Neural crest cell (in vitro differentiated cells): ENCODE measurements around the gene DUSP10. TPM values are rescaled to one million over a fixed set of nuclear protein-coding genes. Genes with fewer than 3 reads are reported as not detected.
A peak's percentile ranks its signal among the peaks of the same experiment; 100 is the strongest.

Experiments used
- DNase-seq: peaks from one replicate; pipeline ENCODE4 v3.0.0; 2021; ENCODE audit warnings: low read depth, mixed read lengths, low spot score
- H3K27ac Mint-ChIP-seq: one replicate; pipeline ENCODE4 v1.8.0; 2021; ENCODE audit warnings: mild to moderate bottlenecking, mixed read lengths; ENCODE audit not compliant: unreplicated experiment
- H3K27me3 Mint-ChIP-seq: 2 replicates; pipeline ENCODE4 v1.8.0; 2021; ENCODE audit warnings: low read depth, mild to moderate bottlenecking, mixed read lengths
- H3K36me3 Mint-ChIP-seq: 2 replicates; pipeline ENCODE4 v1.8.0; 2021; ENCODE audit warnings: low read depth, mild to moderate bottlenecking, mixed read lengths
- H3K4me1 Mint-ChIP-seq: 2 replicates; pipeline ENCODE4 v1.8.0; 2021; ENCODE audit warnings: mixed read lengths
- H3K4me3 Mint-ChIP-seq: one replicate; pipeline ENCODE4 v1.8.0; 2021; ENCODE audit warnings: mild to moderate bottlenecking, mixed read lengths
- H3K9me3 Mint-ChIP-seq: 2 replicates; pipeline ENCODE4 v1.8.0; 2021; ENCODE audit warnings: mixed read lengths
- total RNA-seq: library from RNA; stranded (reverse); gene quantifications from 2 replicates; pipeline ENCODE4 v1.2.1, GENCODE V29; 2021
- TF ChIP-seq, protein P1 (sequence below): fragments of 200-600 bp; sonication (generic); conservative IDR thresholded peaks from 2 replicates; pipeline ENCODE4 v1.5.0; 2021; ENCODE audit warnings: antibody characterized with exemption, mild to moderate bottlenecking

DUSP10 gene
- total RNA-seq, 1 donor from 2014 or later = 1.6 TPM

DNA sequence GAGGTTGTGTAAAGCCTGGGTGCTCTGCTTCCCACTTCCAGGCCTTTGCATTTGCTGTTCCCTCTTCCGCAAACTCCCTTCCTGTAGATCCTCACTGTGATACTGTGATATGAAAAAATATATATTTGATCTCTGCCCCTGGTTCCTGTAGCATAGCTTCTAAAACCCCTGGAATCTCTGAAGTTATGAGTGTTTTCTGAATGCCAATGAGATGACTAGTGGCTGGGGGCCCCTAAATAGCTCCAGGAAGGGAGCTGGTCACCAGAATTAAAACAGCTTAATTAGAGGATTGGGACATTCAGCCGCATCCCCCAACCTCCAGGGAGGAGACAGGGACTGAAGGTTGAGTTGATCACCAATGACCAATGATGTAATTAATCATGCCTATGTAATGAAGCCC lies 21.9 kb downstream of the DUSP10 start:
- Mint-ChIP-seq H3K27ac (no peak overlapping the region), H3K36me3 (no peaks in the 10 kb centered on the region), H3K4me3 (no peak overlapping the region), H3K4me1 (peaks cover 23% of the 10 kb centered on the region), H3K9me3 (peaks cover 4% of the 10 kb centered on the region), H3K27me3 (no peaks in the 10 kb centered on the region)
- DNase-seq = no peak
- TF ChIP-seq, protein P1, sequence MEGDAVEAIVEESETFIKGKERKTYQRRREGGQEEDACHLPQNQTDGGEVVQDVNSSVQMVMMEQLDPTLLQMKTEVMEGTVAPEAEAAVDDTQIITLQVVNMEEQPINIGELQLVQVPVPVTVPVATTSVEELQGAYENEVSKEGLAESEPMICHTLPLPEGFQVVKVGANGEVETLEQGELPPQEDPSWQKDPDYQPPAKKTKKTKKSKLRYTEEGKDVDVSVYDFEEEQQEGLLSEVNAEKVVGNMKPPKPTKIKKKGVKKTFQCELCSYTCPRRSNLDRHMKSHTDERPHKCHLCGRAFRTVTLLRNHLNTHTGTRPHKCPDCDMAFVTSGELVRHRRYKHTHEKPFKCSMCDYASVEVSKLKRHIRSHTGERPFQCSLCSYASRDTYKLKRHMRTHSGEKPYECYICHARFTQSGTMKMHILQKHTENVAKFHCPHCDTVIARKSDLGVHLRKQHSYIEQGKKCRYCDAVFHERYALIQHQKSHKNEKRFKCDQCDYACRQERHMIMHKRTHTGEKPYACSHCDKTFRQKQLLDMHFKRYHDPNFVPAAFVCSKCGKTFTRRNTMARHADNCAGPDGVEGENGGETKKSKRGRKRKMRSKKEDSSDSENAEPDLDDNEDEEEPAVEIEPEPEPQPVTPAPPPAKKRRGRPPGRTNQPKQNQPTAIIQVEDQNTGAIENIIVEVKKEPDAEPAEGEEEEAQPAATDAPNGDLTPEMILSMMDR = no peak

DNA sequence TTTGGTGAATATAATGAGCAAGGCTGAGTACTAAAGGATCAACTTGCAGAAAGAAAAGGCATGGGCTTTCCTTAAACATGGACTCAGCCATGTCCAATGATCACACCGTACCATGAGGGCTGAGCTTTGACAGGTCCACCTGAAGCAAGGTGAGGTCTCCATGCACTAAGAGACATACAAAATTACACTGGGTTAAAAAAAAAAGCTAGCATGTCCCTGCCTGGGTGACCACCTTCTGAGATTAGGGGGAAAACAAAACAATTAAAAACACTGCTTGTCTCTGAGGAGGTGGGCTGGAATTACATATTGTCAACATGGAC lies 22.7 kb downstream of the DUSP10 start:
- peaks cover 31% of the 10 kb centered on the region for H3K4me1 Mint-ChIP-seq
- H3K27ac Mint-ChIP-seq = peak overlapping the region; percentile 27

DNA sequence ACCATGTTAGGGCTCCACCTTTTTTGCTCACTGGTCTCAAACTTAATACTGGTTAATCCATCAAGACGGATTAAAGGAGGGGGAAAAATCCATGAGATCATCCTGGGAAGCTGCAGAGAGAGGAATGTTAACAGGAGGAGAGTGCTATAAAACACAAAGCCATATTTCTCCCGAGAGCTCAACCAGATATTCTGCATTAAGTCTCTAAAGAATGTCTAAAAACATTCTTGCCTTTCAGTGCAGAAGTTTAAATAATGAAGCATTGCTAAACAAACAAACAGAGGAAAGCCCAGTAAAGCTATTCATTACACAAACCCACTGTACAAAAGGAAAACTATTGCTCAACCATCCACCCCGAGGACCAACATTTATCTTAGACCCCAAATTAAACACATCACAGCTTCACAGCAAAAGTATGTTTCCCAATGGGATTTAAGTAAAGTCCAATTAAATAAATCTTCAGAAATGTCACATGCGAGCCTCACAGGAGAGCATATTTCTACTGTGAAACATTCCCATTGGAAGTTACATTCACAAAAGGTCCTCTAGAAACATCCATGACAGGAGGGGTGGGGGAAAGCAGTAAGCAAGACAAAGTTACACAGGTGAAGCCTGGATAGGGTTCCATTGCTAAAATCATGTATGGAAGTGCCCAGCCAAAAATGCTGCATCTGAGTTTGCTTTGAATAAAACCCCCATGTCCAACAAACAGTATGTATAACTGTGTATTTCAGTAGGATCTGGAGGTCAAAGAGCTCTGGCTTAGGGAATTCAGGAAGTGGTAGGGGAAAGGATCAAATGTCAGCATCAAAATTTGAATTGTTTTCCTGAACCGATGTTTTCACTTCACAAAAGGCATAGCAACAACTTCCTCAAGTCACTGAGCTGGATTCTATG lies 23.3 kb downstream of the DUSP10 start:
- no peaks in the 10 kb centered on the region for H3K27me3 Mint-ChIP-seq
- H3K27ac Mint-ChIP-seq = no peak overlapping the region
- no peak for DNase-seq
- H3K36me3 Mint-ChIP-seq = no peaks in the 10 kb centered on the region
- TF ChIP-seq, protein P1 = no peak
- peaks cover 7% of the 10 kb centered on the region for H3K9me3 Mint-ChIP-seq
- H3K4me3 Mint-ChIP-seq = no peak overlapping the region
- peaks cover 31% of the 10 kb centered on the region for H3K4me1 Mint-ChIP-seq

More for the DNA sequence above, 22.7 kb downstream of the DUSP10 start:
- Mint-ChIP-seq H3K4me3 (no peak overlapping the region), H3K36me3 (no peaks in the 10 kb centered on the region), H3K27me3 (no peaks in the 10 kb centered on the region), H3K9me3 (peaks cover 8% of the 10 kb centered on the region)
- no peak for DNase-seq
- TF ChIP-seq, protein P1 = no peak

DNA sequence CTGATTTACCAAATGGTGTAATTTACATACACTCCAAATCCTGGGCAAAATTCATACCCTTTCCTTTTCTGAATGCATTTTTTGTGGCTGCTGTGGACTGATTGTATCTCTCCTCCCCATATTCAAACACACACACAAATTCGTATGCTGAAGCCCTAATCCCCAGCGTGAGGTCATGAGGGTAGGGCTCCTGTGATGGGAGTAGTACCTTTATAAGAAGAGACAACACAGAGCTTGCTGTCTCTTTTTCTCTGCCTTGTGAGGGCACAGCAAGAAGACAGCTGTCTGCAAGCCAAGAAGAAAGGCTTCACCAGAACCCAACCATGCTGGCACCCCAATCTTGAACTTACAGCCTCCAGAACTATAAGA lies 24.4 kb downstream of the DUSP10 start:
- H3K27me3 Mint-ChIP-seq = no peaks in the 10 kb centered on the region
- H3K36me3 Mint-ChIP-seq = no peaks in the 10 kb centered on the region
- peaks cover 31% of the 10 kb centered on the region for H3K4me1 Mint-ChIP-seq
- TF ChIP-seq, protein P1 = no peak
- H3K27ac Mint-ChIP-seq = no peak overlapping the region
- H3K4me3 Mint-ChIP-seq = no peak overlapping the region
- peaks cover 7% of the 10 kb centered on the region for H3K9me3 Mint-ChIP-seq
- DNase-seq = no peak

DNA sequence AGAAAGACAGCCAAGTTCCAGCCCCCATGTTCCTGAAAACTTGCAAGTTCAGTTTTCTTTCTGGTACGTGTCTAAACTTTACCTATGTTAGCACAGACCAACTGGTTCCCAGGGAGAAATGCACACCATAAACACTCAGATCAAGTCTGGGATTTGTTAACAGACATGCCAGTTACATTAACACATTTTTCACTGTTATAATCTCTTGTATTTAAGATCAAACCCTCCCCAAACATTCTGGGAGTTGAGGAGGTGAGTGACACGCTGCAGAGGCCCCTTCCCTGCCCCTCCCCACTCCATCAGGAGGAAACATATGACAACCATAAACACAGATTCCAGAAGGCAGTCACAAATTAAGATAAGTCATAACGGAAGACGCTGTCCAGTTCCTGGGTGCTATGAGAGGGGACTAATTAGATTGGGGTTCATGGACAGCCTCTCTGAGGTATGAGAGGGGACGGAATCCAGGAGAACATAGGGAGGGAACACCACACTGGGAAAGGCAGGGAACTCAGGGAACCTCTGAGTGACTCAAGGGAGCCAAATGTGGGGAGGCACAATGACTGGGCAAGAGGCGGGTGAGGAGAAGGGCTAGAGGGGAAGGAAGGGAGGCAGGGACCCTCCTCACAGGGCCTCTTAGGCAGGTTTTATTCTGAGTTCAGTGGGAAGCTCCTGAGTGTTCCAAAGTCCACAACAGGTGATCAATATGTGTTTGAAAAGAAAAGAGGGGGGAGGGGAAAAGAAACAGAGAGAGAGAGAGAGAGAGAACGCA lies 25.0 kb downstream of the DUSP10 start:
- no peaks in the 10 kb centered on the region for H3K36me3 Mint-ChIP-seq
- peaks cover 31% of the 10 kb centered on the region for H3K4me1 Mint-ChIP-seq
- H3K4me3 Mint-ChIP-seq = no peak overlapping the region
- peaks cover 7% of the 10 kb centered on the region for H3K9me3 Mint-ChIP-seq
- TF ChIP-seq, protein P1 = no peak
- no peak overlapping the region for H3K27ac Mint-ChIP-seq
- DNase-seq = no peak
- H3K27me3 Mint-ChIP-seq = no peaks in the 10 kb centered on the region
